ENCODE data around the gene UGT2B7. TPM values are rescaled to one million over a fixed set of nuclear protein-coding genes. Genes with fewer than 3 reads are reported as not detected.

The UGT2B7 gene
- total and polyA plus RNA-seq, 2 donors (not counting 1 experiment from before 2014, with no cell fraction given): not detected

DNA sequence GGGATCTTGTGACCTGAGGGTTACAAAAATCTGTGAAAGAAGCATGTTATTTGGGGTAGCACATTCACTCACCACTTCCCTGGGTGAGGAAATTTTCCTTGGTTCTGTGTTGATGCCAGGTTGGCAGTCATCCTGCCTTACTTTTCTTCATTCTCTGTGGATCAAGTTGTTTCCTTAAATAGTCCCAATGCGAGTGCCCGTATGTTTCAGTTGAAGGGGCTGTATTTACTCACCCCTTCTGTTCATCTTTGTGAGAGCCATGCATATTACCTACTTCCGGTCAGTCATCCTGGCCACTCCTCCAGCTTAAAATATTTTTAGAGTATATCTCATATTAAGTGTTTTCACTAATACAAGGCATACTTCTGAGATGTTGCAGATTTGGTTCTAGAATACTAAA lies 2.6 kb upstream of the UGT2B7 start:
- Histone ChIP-seq H3K4me3 (ENCODE audit: control extremely low read depth in 1 of 5, extremely low read depth in 1 of 5, insufficient read depth in 1 of 5, low read depth in 2 of 5, low read length in 4 of 5) (no peak overlapping the region), H2AFZ (ENCODE audit: insufficient read depth, low read depth, low read length, poor library complexity, severe bottlenecking) (no peak overlapping the region), H3K27me3 (replicated peaks in 1 of 4; ENCODE audit: control extremely low read depth in 1 of 4, control insufficient read depth in 3 of 4, insufficient read depth in 4 of 4, low read length in 3 of 4) (no peaks in the 10 kb centered on the region), H3K79me2 (ENCODE audit: control insufficient read depth, insufficient read depth, low read length) (no peaks in the 10 kb centered on the region), H3K27ac (ENCODE audit: low read length in 2 of 2) (no peak overlapping the region), H3K4me1 (ENCODE audit: control insufficient read depth in 2 of 2, insufficient read depth in 2 of 2, low read length in 2 of 2) (no peaks in the 10 kb centered on the region), H3K36me3 (replicated peaks in 1 of 2; ENCODE audit: control extremely low read depth in 1 of 2, control insufficient read depth in 1 of 2, extremely low read depth in 1 of 2, insufficient read depth in 2 of 2, low read length in 1 of 2) (no peaks in the 10 kb centered on the region), H3K9me3 (ENCODE audit: control extremely low read depth in 1 of 3, control insufficient read depth in 2 of 3, insufficient read depth in 1 of 3, low read length in 2 of 3) (no peaks in the 10 kb centered on the region), H4K20me1 (ENCODE audit: control insufficient read depth, insufficient read depth, low read length, poor library complexity, severe bottlenecking) (no peaks in the 10 kb centered on the region), H3K9ac (ENCODE audit: low read length) (no peak overlapping the region), H3K4me2 (replicated peaks; ENCODE audit: low read depth, low read length, poor library complexity, severe bottlenecking) (no peak overlapping the region)
- H3K4me1 Mint-ChIP-seq: no peaks in the 10 kb centered on the region
- ChIA-PET CTCF (interaction anchor here (1.0 kb wide), 1 partner anchor 51 kb away, joined by 3 read pairs; no protein-coding TSS in a partner anchor), POLR2A (no interaction called here)
- no peaks in the 10 kb centered on the region for H3K9me3 Mint-ChIP-seq (ENCODE audit: insufficient read depth)
- no peak overlapping the region for H3K4me3 Mint-ChIP-seq
- H3K27me3 Mint-ChIP-seq: no peaks in the 10 kb centered on the region
- ATAC-seq (ENCODE audit: low read depth) (no peak), DNase-seq (no peak)
- no peak overlapping the region for H3K27ac Mint-ChIP-seq
- no CpG with 5 or more reads among the region's 3 CpGs for WGBS (ENCODE audit: insufficient coverage)
- intact Hi-C loops (cut with micrococcal nuclease): no loop called here
- TF ChIP-seq, protein P1, sequence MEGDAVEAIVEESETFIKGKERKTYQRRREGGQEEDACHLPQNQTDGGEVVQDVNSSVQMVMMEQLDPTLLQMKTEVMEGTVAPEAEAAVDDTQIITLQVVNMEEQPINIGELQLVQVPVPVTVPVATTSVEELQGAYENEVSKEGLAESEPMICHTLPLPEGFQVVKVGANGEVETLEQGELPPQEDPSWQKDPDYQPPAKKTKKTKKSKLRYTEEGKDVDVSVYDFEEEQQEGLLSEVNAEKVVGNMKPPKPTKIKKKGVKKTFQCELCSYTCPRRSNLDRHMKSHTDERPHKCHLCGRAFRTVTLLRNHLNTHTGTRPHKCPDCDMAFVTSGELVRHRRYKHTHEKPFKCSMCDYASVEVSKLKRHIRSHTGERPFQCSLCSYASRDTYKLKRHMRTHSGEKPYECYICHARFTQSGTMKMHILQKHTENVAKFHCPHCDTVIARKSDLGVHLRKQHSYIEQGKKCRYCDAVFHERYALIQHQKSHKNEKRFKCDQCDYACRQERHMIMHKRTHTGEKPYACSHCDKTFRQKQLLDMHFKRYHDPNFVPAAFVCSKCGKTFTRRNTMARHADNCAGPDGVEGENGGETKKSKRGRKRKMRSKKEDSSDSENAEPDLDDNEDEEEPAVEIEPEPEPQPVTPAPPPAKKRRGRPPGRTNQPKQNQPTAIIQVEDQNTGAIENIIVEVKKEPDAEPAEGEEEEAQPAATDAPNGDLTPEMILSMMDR (IDR thresholded peaks at IDR 0.05): no peak
- no peak for TF ChIP-seq EZH2 (IDR thresholded peaks at IDR 0.05; ENCODE audit: borderline replicate concordance, insufficient read depth, low read depth, low read length, poor library complexity, severe bottlenecking)

GRCh38 chr4:69095301-69095731 lies 958 bp upstream of the UGT2B7 start:
- no peak for ATAC-seq (ENCODE audit: low read depth)
- POLR2A ChIA-PET: no interaction called here
- intact Hi-C loops (cut with micrococcal nuclease): no loop called here
- H2AFZ ChIP-seq (ENCODE audit: insufficient read depth, low read depth, low read length, poor library complexity, severe bottlenecking): no peak overlapping the region
- Mint-ChIP-seq H3K4me1 (no peaks in the 10 kb centered on the region), H3K4me3 (no peak overlapping the region), H3K27ac (no peak overlapping the region), H3K9me3 (ENCODE audit: insufficient read depth) (no peaks in the 10 kb centered on the region), H3K27me3 (no peaks in the 10 kb centered on the region)
- TF ChIP-seq EZH2 (IDR thresholded peaks at IDR 0.05; ENCODE audit: borderline replicate concordance, insufficient read depth, low read depth, low read length, poor library complexity, severe bottlenecking): no peak
- TF ChIP-seq, protein P1 (IDR thresholded peaks at IDR 0.05): no peak
- H4K20me1 ChIP-seq (ENCODE audit: control insufficient read depth, insufficient read depth, low read length, poor library complexity, severe bottlenecking): no peaks in the 10 kb centered on the region
- no peak overlapping the region for H3K4me2 ChIP-seq (replicated peaks; ENCODE audit: low read depth, low read length, poor library complexity, severe bottlenecking)
- H3K36me3 ChIP-seq (replicated peaks in 1 of 2; ENCODE audit: control extremely low read depth in 1 of 2, control insufficient read depth in 1 of 2, extremely low read depth in 1 of 2, insufficient read depth in 2 of 2, low read length in 1 of 2): no peaks in the 10 kb centered on the region
- H3K9ac ChIP-seq (ENCODE audit: low read length): no peak overlapping the region
- H3K27me3 ChIP-seq (replicated peaks in 1 of 4; ENCODE audit: control extremely low read depth in 1 of 4, control insufficient read depth in 3 of 4, insufficient read depth in 4 of 4, low read length in 3 of 4): no peaks in the 10 kb centered on the region
- H3K27ac ChIP-seq (ENCODE audit: low read length in 2 of 2): no peak overlapping the region
- H3K4me1 ChIP-seq (ENCODE audit: control insufficient read depth in 2 of 2, insufficient read depth in 2 of 2, low read length in 2 of 2): no peaks in the 10 kb centered on the region
- H3K79me2 ChIP-seq (ENCODE audit: control insufficient read depth, insufficient read depth, low read length): no peaks in the 10 kb centered on the region
- CTCF ChIA-PET: no interaction called here
- no CpG with 5 or more reads among the region's 2 CpGs for WGBS (ENCODE audit: insufficient coverage)
- no peak for DNase-seq
- no peak overlapping the region for H3K4me3 ChIP-seq (ENCODE audit: control extremely low read depth in 1 of 5, extremely low read depth in 1 of 5, insufficient read depth in 1 of 5, low read depth in 2 of 5, low read length in 4 of 5)
- no peaks in the 10 kb centered on the region for H3K9me3 ChIP-seq (ENCODE audit: control extremely low read depth in 1 of 3, control insufficient read depth in 2 of 3, insufficient read depth in 1 of 3, low read length in 2 of 3)
